GM19240 (cell line): ENCODE measurements around the gene GP9.
"Not testable (repeated sequence)": the region's sequence is repeated elsewhere in the genome, so short reads cannot be mapped to it uniquely, and the experiment has no call there.

Source experiments
- DNase-seq: peaks from one replicate; pipeline ENCODE4 v3.0.0; 2011; ENCODE audit warnings: low spot score; ENCODE audit not compliant: insufficient read length

GP9 gene

GRCh38 chr3:129070086-129070885 is 9.7 kb downstream of the GP9 start:
- no peak for DNase-seq

- no peak for DNase-seq
These were observed 16.6 kb downstream of the GP9 start for GRCh38 chr3:129077222-129077621.

- no peak for DNase-seq
These were observed 17.9 kb downstream of the GP9 start for GRCh38 chr3:129078510-129078909.

- DNase-seq = no peak
These were observed 20.9 kb downstream of the GP9 start for GRCh38 chr3:129081503-129081902.

GRCh38 chr3:129082026-129082425 is 21.4 kb downstream of the GP9 start:
- no peak for DNase-seq

GRCh38 chr3:129084501-129084900 is 23.9 kb downstream of the GP9 start:
- DNase-seq = no peak

GRCh38 chr3:129085165-129085715 is 24.7 kb downstream of the GP9 start:
- no peak for DNase-seq

- no peak for DNase-seq
These were observed 25.2 kb downstream of the GP9 start for GRCh38 chr3:129085818-129086217.

- no peak for DNase-seq
These were observed 26.6 kb downstream of the GP9 start for GRCh38 chr3:129087138-129087702.

GRCh38 chr3:129087904-129088303 is 27.3 kb downstream of the GP9 start:
- not testable (repeated sequence) for DNase-seq

- not testable (repeated sequence) for DNase-seq
These were observed 27.7 kb downstream of the GP9 start for GRCh38 chr3:129088312-129088711.

GRCh38 chr3:129095285-129095684 is 34.7 kb downstream of the GP9 start:
- no peak for DNase-seq

GRCh38 chr3:129100274-129100673 is 39.7 kb downstream of the GP9 start:
- no peak for DNase-seq

GRCh38 chr3:129101370-129102138 is 41.0 kb downstream of the GP9 start:
- DNase-seq = no peak

GRCh38 chr3:129103296-129103695 is 42.7 kb downstream of the GP9 start:
- no peak for DNase-seq

- no peak for DNase-seq
These were observed 43.5 kb downstream of the GP9 start for GRCh38 chr3:129104051-129104450.

GRCh38 chr3:129104498-129105079 is 44.0 kb downstream of the GP9 start:
- no peak for DNase-seq

- DNase-seq = no peak
These were observed 45.3 kb downstream of the GP9 start for GRCh38 chr3:129105862-129106261.

- no peak for DNase-seq
These were observed 45.7 kb downstream of the GP9 start for GRCh38 chr3:129106320-129106719.

GRCh38 chr3:129106866-129107565 is 46.4 kb downstream of the GP9 start:
- no peak for DNase-seq

GRCh38 chr3:129107793-129108192 is 47.2 kb downstream of the GP9 start:
- no peak for DNase-seq
